ENCODE results near the gene RUFY3.

DNA sequence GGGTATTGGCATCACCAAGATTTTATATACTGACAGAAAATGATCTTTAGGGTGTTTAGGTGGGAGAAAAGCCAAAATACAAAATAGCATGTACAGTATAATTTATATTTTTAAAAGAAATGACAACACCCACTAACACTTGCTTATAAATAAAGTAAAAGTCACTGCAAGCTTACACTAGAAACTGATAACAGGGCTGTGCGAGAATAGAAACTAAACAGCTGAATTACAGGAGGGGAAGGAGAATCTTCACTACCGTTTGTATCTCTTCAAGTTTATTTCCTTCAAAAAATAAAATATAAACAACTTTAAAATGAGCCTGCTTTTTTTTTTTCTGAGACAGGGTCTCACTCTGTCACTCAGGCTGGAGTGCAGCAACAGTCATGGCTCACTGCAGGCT is 95.1 kb downstream of the RUFY3 start:
- TF ChIP-seq CTCF (IDR thresholded peaks at IDR 0.05; ENCODE audit: low read length): no peak
- TF ChIP-seq EZH2 (optimal IDR thresholded peaks at IDR 0.05; ENCODE audit: low read depth, low read length): no peak
